ENCODE results near the gene LATS2. TPM values are rescaled to one million over a fixed set of nuclear protein-coding genes. Genes with fewer than 3 reads are reported as not detected.
A peak's percentile ranks its signal among the peaks of the same experiment; 100 is the strongest.

The LATS2 gene
- total RNA-seq, 4 donors from 2014 or later: 33.0 to 69.6 (median 37.5) TPM

DNA sequence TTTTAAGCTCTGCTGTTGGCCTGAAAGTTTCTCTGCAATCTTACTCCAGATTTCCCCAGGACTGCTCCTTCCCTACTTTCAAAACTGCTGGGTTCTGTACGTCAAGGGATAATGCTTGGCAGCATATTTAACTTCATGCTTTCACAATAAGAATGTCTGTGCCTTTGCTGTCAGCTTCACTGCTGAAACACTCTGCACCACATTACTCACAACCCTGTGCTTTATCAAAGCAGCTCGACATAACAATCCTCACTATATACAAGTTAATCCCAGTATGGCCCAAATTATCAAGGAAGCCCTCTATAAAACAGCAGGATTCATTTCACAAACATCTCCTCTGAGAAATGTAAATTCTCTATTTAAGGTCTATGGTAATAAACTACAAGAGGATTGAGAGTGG, 17.5 kb downstream of the LATS2 start:
- peak overlapping the region in 2 of 3 donors; percentile 48 to 54 for H3K27ac ChIP-seq
- H3K9me3 ChIP-seq: no peaks in the 10 kb centered on the region
- no peak for TF ChIP-seq POLR2A (IDR thresholded peaks at IDR 0.05)
- TF ChIP-seq, protein P1, sequence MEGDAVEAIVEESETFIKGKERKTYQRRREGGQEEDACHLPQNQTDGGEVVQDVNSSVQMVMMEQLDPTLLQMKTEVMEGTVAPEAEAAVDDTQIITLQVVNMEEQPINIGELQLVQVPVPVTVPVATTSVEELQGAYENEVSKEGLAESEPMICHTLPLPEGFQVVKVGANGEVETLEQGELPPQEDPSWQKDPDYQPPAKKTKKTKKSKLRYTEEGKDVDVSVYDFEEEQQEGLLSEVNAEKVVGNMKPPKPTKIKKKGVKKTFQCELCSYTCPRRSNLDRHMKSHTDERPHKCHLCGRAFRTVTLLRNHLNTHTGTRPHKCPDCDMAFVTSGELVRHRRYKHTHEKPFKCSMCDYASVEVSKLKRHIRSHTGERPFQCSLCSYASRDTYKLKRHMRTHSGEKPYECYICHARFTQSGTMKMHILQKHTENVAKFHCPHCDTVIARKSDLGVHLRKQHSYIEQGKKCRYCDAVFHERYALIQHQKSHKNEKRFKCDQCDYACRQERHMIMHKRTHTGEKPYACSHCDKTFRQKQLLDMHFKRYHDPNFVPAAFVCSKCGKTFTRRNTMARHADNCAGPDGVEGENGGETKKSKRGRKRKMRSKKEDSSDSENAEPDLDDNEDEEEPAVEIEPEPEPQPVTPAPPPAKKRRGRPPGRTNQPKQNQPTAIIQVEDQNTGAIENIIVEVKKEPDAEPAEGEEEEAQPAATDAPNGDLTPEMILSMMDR (IDR thresholded peaks at IDR 0.05): no peak
- peaks cover 69 to 79% of the 10 kb centered on the region in 2 donors for H3K4me1 ChIP-seq
- no peak for DNase-seq
- intact Hi-C loops (cut with DNase I): no loop called here
- no peak overlapping the region for H3K4me3 ChIP-seq (replicated peaks in 1 of 3)
- WGBS, 2 donors: 29 to 36% methylated on average over 2 of the region's 2 CpGs
- H3K36me3 ChIP-seq: no peaks in the 10 kb centered on the region
- H3K27me3 ChIP-seq: no peaks in the 10 kb centered on the region

DNA sequence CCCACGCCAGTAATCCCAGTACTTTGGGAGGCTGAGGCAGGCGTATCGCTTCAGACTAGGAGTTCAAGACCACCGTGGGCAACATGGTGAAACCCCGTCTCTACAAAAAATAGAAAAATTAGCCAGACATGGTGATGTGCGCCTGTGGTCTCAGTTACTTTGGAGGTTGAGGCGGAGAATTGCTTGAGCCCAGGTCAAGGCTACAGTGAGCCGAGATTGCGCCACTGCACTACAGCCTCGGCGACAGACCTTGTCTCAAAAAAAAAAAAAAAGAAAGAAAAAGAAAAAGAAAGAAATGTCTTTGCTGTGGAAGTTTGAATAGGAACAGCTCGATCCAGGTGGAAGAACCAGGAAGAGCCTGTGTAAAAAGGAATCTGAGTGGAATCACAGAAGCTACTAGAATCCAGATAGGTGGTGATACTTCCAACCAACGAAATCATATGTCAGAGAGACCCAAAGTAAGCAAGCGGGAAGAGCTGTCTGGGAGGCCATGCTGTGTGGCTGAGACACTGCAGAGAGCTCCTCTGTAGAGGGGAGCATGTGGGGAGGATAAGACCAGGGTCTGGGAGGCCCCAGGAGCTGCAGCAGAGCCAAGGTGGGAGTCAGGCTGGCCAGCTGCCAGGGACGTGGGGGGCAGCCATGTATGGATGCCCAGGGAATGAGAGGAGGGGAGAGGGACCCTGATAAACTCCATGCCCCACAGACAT, 21.1 kb downstream of the LATS2 start:
- intact Hi-C loops (cut with DNase I): no loop called here
- Histone ChIP-seq H3K36me3 (no peaks in the 10 kb centered on the region), H3K4me1 (peaks cover 62 to 72% of the 10 kb centered on the region in 2 donors), H3K4me3 (replicated peaks in 1 of 3) (no peak overlapping the region), H3K9me3 (no peaks in the 10 kb centered on the region), H3K27ac (peak overlapping the region in 2 of 3 donors; percentile 30 to 37), H3K27me3 (no peaks in the 10 kb centered on the region)
- WGBS, 2 donors: 82 to 83% methylated on average over 15 of the region's 15 CpGs
- TF ChIP-seq, protein P1 (IDR thresholded peaks at IDR 0.05): no peak
- TF ChIP-seq POLR2A (IDR thresholded peaks at IDR 0.05): no peak
- no peak for DNase-seq

DNA sequence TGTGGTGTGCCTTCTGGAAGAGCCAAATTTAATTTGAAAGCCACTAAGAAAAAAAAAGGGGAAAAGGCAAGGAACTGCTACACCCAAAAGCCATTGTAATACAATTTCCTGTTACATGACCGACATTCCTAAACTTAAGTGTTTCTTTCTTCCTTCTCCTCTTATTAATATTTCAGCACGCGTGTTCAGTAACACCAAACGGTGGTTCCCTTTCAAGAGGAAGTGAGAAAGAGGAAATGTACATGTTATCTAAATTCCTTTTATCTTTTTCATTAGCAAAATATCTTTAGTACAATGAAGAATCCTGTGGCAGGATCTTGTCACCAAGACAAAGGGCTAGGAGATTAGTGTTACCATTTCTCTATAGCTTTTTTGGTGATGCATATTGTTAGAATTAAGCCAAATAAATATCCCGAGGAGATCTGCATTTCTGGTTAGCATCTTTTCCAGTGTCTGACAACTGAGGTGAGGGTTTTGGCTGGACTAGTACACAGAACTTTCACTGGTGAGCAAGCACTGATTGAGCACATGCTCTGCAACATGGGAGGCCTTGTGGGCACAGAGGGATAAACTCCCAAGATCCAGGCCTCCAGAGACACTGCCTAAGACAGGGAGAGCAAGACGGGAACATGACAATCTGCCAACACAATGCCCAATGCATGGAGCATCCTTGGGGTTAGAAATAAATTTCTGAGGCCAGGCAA, 22.1 kb downstream of the LATS2 start:
- WGBS, 2 donors: 66 to 75% methylated on average over 6 of the region's 6 CpGs
- H3K27ac ChIP-seq: peak overlapping the region in 2 of 3 donors; percentile 14 to 30
- peaks cover 66 to 75% of the 10 kb centered on the region in 2 donors for H3K4me1 ChIP-seq
- no peaks in the 10 kb centered on the region for H3K9me3 ChIP-seq
- intact Hi-C loops (cut with DNase I): no loop called here
- H3K4me3 ChIP-seq (replicated peaks in 1 of 3): no peak overlapping the region
- H3K36me3 ChIP-seq: no peaks in the 10 kb centered on the region
- H3K27me3 ChIP-seq: no peaks in the 10 kb centered on the region
- TF ChIP-seq, protein P1 (IDR thresholded peaks at IDR 0.05): no peak
- no peak for TF ChIP-seq POLR2A (IDR thresholded peaks at IDR 0.05)
- no peak for DNase-seq

DNA sequence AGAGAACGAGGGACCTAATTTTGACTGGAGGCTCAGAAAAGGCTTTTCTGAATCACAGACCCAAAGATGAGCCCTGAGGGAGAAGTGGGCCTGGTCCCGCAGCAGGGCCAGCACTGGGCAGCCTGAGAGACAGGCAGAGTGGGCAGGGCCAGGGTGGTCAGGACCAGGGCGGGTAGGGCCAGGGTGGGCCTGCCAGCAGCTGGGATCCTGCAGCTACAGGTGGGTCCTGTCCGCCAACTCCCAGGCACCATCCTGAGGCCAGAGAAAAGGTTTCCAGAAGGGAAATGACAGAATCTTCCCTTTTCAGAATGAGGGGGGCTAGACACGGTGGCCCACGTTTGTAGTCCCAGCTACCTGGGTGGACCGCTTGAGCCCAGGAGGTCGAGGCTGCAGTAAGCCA, 23.7 kb downstream of the LATS2 start:
- Histone ChIP-seq H3K4me1 (peaks cover 73 to 78% of the 10 kb centered on the region in 2 donors), H3K9me3 (no peaks in the 10 kb centered on the region), H3K27ac (peak overlapping the region in 1 of 3 donors; percentile 64), H3K4me3 (replicated peaks in 1 of 3) (no peak overlapping the region), H3K36me3 (no peaks in the 10 kb centered on the region), H3K27me3 (no peaks in the 10 kb centered on the region)
- TF ChIP-seq POLR2A (IDR thresholded peaks at IDR 0.05): no peak
- TF ChIP-seq, protein P1 (IDR thresholded peaks at IDR 0.05): no peak
- 81 to 92% methylated on average over 7 of the region's 8 CpGs for WGBS, 2 donors
- intact Hi-C loops (cut with DNase I): no loop called here
- no peak for DNase-seq

DNA sequence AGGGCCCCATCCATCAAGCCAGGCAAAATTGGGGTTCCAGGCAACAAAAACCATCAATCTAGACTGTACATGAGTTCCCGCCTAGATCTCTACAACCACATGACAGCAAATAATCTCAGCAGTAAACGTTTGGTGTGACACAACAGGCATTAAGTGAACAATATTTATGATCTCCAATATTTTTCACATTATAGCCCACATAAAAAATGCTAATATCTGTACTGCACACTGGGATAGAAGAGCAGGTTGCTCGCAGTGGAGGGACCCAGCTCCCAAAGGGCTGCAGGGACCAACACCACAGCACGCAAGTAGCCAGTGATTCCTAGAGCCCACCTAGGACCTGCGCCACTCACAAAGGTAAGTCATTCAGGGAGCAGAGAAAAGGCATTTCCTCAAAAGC, 25.9 kb downstream of the LATS2 start:
- H3K4me1 ChIP-seq: peaks cover 73 to 82% of the 10 kb centered on the region in 2 donors
- 66 to 81% methylated on average over 5 of the region's 5 CpGs for WGBS, 2 donors
- no peaks in the 10 kb centered on the region for H3K27me3 ChIP-seq
- H3K9me3 ChIP-seq: no peaks in the 10 kb centered on the region
- intact Hi-C loops (cut with DNase I): no loop called here
- no peaks in the 10 kb centered on the region for H3K36me3 ChIP-seq
- TF ChIP-seq, protein P1 (IDR thresholded peaks at IDR 0.05): no peak
- TF ChIP-seq POLR2A (IDR thresholded peaks at IDR 0.05): no peak
- H3K4me3 ChIP-seq (replicated peaks in 1 of 3): no peak overlapping the region
- peak overlapping the region in 2 of 3 donors; percentile 80 to 88 for H3K27ac ChIP-seq
- DNase-seq: no peak

Measured in thyroid gland (tissue), 4 donors.